SK-N-SH (cell line): ENCODE results near the gene HOXB2. TPM values are rescaled to one million over a fixed set of nuclear protein-coding genes. Genes with fewer than 3 reads are reported as not detected.

ENCODE experiments used
- CTCF ChIA-PET: fragments of 300-600, 350-600 bp; formaldehyde crosslinking; extraction: SDS; loops from one replicate; lab custom pipeline; 2021; lab: Yijun Ruan, JAX
- POLR2A ChIA-PET: fragments of 350-600 bp; sonication (Branson Sonifier 250); formaldehyde crosslinking; extraction: SDS; loops from one replicate; lab custom pipeline; 2020; ENCODE audit warnings: antibody characterized with exemption, inconsistent platforms; lab: Yijun Ruan, JAX
- DNase-seq: peaks from one replicate; pipeline ENCODE4 v3.0.0; 2012
- H2AFZ ChIP-seq: fragments of 200-600 bp; sonication (generic); 2 replicates; pipeline ENCODE4 v1.8.1; 2016; ENCODE audit warnings: antibody characterized with exemption, mild to moderate bottlenecking, low read depth
- H3F3A ChIP-seq: fragments of 200-600 bp; sonication (generic); replicated peaks from 2 replicates; pipeline ENCODE3; 2016; ENCODE audit warnings: antibody characterized with exemption, mild to moderate bottlenecking; ENCODE audit not compliant: insufficient read depth
- H3K27ac ChIP-seq, 2 experiments: fragments of 200-500 bp in 1 of 2; fragments of 200-600 bp in 1 of 2; sonication (Bioruptor generic) in 1 of 2; sonication (generic), shearing (Covaris generic) in 1 of 2; 2 replicates each; pipeline versions ENCODE4 v1.5.1 to v1.6.1; 2014 to 2016; ENCODE audit warnings: low read depth in 2 of 2, inconsistent platforms in 1 of 2, low read length in 1 of 2, mild to moderate bottlenecking in 1 of 2, mixed read lengths in 1 of 2
- H3K27me3 ChIP-seq: fragments of 200-600 bp; sonication (generic), shearing (Covaris generic); 2 replicates; pipeline ENCODE4 v1.6.1; 2016; ENCODE audit warnings: mixed run types; ENCODE audit not compliant: insufficient read depth
- H3K36me3 ChIP-seq, 2 experiments: fragments of 200-500 bp in 1 of 2; fragments of 200-600 bp in 1 of 2; sonication (Bioruptor generic) in 1 of 2; sonication (generic) in 1 of 2; replicated peaks in 1 of 2; 2 replicates each; pipeline versions ENCODE3 to v1.5.1; 2014 to 2016; ENCODE audit warnings: low read length in 1 of 2, mild to moderate bottlenecking in 1 of 2; ENCODE audit not compliant: insufficient read depth in 2 of 2, control insufficient read depth in 1 of 2
- H3K4me1 ChIP-seq, 2 experiments: fragments of 200-500 bp in 1 of 2; fragments of 200-600 bp in 1 of 2; sonication (Bioruptor generic) in 1 of 2; sonication (generic), shearing (Covaris generic) in 1 of 2; 2 replicates each; pipeline versions ENCODE4 v1.5.1 to v1.6.1; 2014 to 2016; ENCODE audit warnings: low read depth in 1 of 2, low read length in 1 of 2, mixed run types in 1 of 2; ENCODE audit not compliant: insufficient read depth in 2 of 2, control insufficient read depth in 1 of 2
- H3K4me2 ChIP-seq: fragments of 200-600 bp; sonication (generic), shearing (Covaris generic); 2 replicates; pipeline ENCODE4 v1.6.1; 2017; ENCODE audit warnings: mixed run types
- H3K4me3 ChIP-seq, 2 experiments: fragments of 200-500 bp in 1 of 2; fragments of 200-600 bp in 1 of 2; sonication (Bioruptor generic) in 1 of 2; sonication (generic), shearing (Covaris generic) in 1 of 2; 2 replicates each; pipeline versions ENCODE4 v1.5.1 to v1.8.1; 2014 to 2016; ENCODE audit warnings: low read depth in 2 of 2, inconsistent platforms in 1 of 2, low read length in 1 of 2, mild to moderate bottlenecking in 1 of 2, mixed read lengths in 1 of 2, moderate library complexity in 1 of 2
- H3K79me2 ChIP-seq: fragments of 200-600 bp; sonication (generic); 2 replicates; pipeline ENCODE4 v1.8.1; 2017; ENCODE audit warnings: mild to moderate bottlenecking; ENCODE audit not compliant: insufficient read depth
- H3K9ac ChIP-seq: fragments of 200-600 bp; sonication (generic); 2 replicates; pipeline ENCODE4 v1.6.1; 2017; ENCODE audit warnings: mixed run types
- H3K9me2 ChIP-seq: fragments of 200-600 bp; sonication (generic); 2 replicates; pipeline ENCODE4 v1.6.1; 2017; ENCODE audit warnings: mixed run types
- H3K9me3 ChIP-seq: fragments of 200-600 bp; sonication (generic); 2 replicates; pipeline ENCODE4 v1.6.1; 2017; ENCODE audit warnings: mixed run types, mild to moderate bottlenecking, moderate library complexity
- H4K20me1 ChIP-seq: fragments of 200-600 bp; sonication (generic); 2 replicates; pipeline ENCODE4 v1.6.1; 2017; ENCODE audit warnings: mild to moderate bottlenecking, mixed run types; ENCODE audit not compliant: insufficient read depth
- FOSL2 ChIP-seq: IDR thresholded peaks from 2 replicates; pipeline ENCODE4 v1.4.0; 2012; ENCODE audit warnings: low read depth, mild to moderate bottlenecking, moderate library complexity, borderline replicate concordance
- YY1 ChIP-seq: IDR thresholded peaks from 2 replicates; pipeline ENCODE4 v1.4.0; 2012; ENCODE audit warnings: low read depth, mild to moderate bottlenecking
- WGBS: methylation state at CpG from one replicate; pipeline ENCODE4 v1.1.6; 2017; ENCODE audit warnings: low lambda C conversion rate; 5-methylcytosine and 5-hydroxymethylcytosine counted together
- polyA plus RNA-seq, 3 experiments: library from polyadenylated mRNA; depleted of rRNA; stranded (reverse); fragments of >200 nt; gene quantifications; 2 replicates each; pipeline ENCODE4 v1.2.3, GENCODE V29; 2012
- TF ChIP-seq, protein P1 (sequence below): IDR thresholded peaks from 2 replicates; pipeline ENCODE4 v1.4.0; 2012; ENCODE audit warnings: low read depth, borderline replicate concordance

The HOXB2 gene
- polyA plus RNA-seq, 1 of the 3 experiments (the other 2 are of a cell fraction) = 1.9 TPM

DNA sequence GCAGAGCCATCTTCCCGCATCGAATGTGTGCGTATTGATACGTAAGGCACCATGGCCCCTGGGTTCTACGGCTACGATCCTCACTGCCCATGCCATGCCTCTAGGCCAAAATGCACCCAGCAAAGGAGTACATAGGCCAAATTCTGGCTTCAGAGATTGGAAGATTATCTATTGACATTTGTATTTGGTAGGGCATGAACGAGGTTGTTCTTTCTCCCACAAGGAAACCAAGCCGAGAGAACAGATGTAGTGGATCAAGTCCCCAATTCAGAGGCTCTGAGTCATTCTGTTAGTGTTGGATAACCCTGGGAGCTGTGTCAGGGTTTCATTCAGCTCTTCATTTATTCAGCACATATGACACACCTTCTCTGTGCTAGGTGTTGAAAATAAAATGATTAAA is 50.6 kb downstream of the HOXB2 start:
- POLR2A ChIA-PET = no interaction called here
- WGBS = 67% methylated on average over 8 of the region's 8 CpGs
- Histone ChIP-seq H2AFZ (no peak overlapping the region), H3K36me3 (no peaks in the 10 kb centered on the region), H3K4me2 (no peak overlapping the region), H3K27ac (no peak overlapping the region), H3K9me3 (no peaks in the 10 kb centered on the region), H3K4me3 (no peak overlapping the region), H3F3A (peaks cover 7% of the 10 kb centered on the region), H3K79me2 (no peaks in the 10 kb centered on the region), H4K20me1 (no peaks in the 10 kb centered on the region), H3K4me1 (no peaks in the 10 kb centered on the region), H3K9ac (no peak overlapping the region), H3K9me2 (no peaks in the 10 kb centered on the region), H3K27me3 (peaks cover 65% of the 10 kb centered on the region; the same call in 1 of the 2 replicates)
- CTCF ChIA-PET = no interaction called here
- DNase-seq = no peak
- TF ChIP-seq, protein P1, sequence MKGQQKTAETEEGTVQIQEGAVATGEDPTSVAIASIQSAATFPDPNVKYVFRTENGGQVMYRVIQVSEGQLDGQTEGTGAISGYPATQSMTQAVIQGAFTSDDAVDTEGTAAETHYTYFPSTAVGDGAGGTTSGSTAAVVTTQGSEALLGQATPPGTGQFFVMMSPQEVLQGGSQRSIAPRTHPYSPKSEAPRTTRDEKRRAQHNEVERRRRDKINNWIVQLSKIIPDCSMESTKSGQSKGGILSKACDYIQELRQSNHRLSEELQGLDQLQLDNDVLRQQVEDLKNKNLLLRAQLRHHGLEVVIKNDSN = no peak
- TF ChIP-seq YY1 (no peak), FOSL2 (no peak)

Other genes with a start within 250 kb of the HOXB2 start
- not detected in 2 replicates for gene SKAP1, start 114.9 kb downstream of the HOXB2 start, polyA plus RNA-seq (2012; rRNA removed)
- gene HOXB1, start 14.1 kb downstream of the HOXB2 start, polyA plus RNA-seq (2012; rRNA removed) = not detected in 2 replicates
- gene HOXB4, start 33.2 kb upstream of the HOXB2 start, polyA plus RNA-seq (2012; rRNA removed) = 0.03 TPM in 2 replicates
- gene HOXB3, start 45.1 kb upstream of the HOXB2 start, polyA plus RNA-seq (2012; rRNA removed) = 0.10 and 0.46 TPM in 2 replicates
- gene HOXB5, start 48.7 kb upstream of the HOXB2 start, polyA plus RNA-seq (2012; rRNA removed) = not detected in 2 replicates
- gene HOXB6, start 59.9 kb upstream of the HOXB2 start, polyA plus RNA-seq (2012; rRNA removed) = not detected in 2 replicates
- not detected in 2 replicates for gene HOXB7, start 65.9 kb upstream of the HOXB2 start, polyA plus RNA-seq (2012; rRNA removed)
- not detected in 2 replicates for gene HOXB8, start 70.2 kb upstream of the HOXB2 start, polyA plus RNA-seq (2012; rRNA removed)
- not detected in 2 replicates for gene HOXB9, start 81.2 kb upstream of the HOXB2 start, polyA plus RNA-seq (2012; rRNA removed)
- not detected in 2 replicates for gene PRAC1, start 177.4 kb upstream of the HOXB2 start, polyA plus RNA-seq (2012; rRNA removed)
- gene PRAC2, start 178.1 kb upstream of the HOXB2 start, polyA plus RNA-seq (2012; rRNA removed) = not detected in 2 replicates
- gene HOXB13, start 183.6 kb upstream of the HOXB2 start, polyA plus RNA-seq (2012; rRNA removed) = not detected in 2 replicates